NCI-H1417 (cell line): ENCODE data around the gene TTC33.

Experiments used
- DNase-seq, 3 experiments: peaks; one replicate each; lab custom pipeline; 2025; lab: John Stamatoyannopoulos, UW

The TTC33 gene

DNA sequence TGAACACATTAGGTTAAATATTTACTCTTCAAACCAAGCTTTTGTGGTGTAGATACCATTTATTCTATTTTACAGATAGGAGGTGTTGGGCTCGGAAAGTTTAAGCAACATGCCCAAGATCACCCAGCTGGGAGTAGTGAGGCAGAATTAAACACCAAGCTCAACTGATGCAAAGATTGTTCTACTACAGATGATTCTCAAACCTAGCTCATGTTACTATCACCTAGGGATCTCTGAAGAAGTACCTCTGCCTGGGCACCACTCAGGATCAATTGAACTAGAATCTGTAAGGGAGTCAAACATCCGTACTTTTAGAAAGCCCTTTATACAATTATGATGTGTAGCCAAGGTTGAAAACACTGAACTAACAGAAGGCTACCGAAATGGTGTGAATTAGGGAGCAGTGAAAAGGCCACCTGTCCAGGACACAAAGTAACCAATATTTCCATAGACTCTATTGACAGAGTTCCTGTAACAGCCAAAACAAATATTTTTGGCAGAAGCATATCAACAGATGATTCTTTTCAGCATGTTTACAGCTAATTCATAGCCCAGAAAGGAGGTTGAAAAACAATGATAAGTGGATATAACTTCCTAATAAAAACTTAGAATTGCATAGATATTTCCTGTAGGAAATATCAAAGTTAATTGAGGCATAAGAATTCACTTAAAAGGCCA, 234.5 kb downstream of the TTC33 start:
- no peak for DNase-seq

DNA sequence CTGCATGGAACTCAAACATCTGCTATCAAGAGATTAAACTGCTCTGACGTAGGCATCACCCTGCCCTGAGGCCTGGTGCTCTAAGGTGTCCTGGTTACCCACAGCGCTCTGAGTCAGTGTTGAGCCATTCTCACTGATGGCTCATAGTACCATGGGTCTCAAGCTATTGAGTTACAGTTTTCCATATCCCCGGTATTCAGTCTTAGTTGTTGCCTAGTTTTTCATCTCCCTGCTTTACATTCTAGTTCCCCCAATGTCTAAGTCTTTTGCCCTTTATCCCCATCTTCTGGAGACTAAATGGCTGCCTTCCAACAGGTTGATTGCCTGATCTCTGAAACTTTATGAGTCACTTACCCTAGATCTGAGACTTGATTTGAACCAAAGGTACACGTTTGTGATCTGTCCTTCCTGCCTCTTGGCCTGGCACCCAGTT, 237.3 kb downstream of the TTC33 start:
- no peak for DNase-seq

DNA sequence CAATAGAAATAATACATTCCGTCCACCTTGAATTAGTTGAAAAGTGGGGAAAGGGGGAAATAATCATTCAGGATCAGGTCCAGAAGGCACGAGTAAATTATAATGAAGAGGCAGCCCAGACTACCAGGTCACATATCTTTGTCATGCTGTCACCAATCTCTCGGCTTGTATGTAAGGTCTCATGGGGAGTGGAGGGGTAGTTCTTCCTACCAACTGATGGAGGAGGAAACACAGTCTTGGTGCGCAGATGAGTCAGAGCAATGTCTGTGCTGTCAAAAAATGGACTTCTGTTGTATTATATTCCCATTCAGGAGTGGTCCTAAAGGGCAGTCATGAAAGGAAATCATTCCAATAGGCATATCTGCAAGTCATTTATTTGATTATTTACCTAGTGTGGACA, 240.3 kb downstream of the TTC33 start:
- DNase-seq, result no peak

DNA sequence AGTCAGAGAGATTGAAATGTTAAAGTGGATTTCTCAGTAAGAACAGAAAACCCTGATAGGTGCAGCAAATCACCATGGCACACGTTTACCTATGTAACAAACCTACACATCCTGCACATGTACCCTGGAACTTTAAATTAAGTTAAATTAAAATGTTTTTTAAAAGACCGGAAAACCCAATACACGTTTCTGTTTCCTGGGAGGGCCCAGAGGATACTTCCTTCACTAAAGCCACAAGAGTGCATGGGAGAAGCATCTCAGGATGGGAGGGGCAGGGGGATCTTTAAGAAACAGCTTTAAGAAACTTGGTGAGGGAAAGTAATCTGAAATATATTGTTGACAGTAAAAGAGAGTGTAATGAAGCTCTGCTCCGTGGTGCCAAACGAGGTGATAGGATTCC, 240.8 kb downstream of the TTC33 start:
- DNase-seq, result no peak

DNA sequence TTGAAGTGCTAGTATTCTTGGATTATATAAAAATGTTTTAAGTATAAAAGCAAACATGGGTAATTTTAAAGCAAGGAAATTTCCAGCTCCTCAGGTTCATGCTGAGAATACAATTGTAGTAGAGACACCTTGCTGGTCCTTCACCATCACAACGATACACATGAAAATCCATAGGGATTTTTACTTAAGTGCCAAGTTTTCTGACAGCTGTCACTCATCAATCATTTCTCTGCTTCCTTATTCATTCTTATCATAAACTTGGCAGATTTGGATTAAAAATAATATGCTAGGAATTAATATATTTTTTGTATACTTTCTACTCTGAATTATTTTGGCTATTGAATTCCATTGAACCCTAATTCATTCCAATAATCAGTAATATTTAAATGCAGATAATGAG, 244.0 kb downstream of the TTC33 start:
- no peak for DNase-seq

DNA sequence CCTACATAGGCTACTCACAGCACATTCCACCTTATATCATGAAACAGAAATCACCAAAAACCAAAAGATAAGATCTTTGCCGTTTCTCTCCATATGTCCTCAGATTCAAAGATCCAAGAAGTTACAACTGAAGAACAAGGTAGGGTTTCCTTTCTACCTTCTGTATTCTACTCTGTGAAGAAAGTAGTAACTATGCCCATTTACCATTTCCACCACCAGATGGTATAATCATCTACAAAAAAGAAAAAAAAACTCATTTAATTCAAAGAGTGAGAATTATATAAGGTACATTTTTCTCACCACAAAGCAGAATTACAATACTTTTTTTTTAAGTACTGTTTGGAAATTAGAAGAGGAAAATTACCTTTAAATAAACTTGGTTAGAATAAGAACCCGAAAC, 248.7 kb downstream of the TTC33 start:
- DNase-seq, result no peak

DNA sequence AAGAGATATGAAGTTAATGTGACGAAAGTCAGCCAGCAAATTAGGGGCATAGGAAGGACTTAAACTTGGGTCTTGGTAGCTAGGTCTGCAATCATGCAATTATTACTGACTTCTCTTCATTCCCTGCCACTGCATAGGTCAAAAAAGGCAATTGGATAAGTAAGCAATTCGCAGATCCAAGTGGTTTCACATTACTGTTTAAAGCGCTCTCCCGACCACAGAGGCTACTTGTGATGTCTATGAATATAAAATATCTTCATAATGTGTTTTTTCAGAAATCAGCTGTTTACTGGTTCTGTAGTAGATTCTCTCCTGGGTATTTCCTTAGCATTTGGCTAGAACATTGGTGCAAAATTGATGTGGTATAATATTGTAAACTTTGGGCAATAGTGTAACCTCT, 250.7 kb downstream of the TTC33 start:
- no peak for DNase-seq

DNA sequence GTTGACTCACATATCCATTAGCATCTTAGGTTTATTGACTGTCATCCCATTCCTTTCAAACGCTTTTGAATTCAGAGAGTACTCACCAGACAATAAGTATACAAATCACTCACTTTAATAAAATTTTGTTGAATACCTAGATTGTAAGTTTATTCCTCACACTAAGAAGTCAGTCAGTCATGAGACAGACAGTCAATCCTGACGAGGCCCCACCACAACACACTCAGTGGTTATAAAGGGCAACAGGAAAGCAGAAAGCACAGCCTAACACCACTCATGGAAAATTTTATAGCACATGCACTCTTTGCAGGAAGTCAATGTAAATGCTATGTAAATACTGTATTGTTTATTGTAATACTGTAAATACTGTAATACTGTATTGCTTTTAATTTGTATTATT, 252.3 kb downstream of the TTC33 start:
- no peak for DNase-seq

DNA sequence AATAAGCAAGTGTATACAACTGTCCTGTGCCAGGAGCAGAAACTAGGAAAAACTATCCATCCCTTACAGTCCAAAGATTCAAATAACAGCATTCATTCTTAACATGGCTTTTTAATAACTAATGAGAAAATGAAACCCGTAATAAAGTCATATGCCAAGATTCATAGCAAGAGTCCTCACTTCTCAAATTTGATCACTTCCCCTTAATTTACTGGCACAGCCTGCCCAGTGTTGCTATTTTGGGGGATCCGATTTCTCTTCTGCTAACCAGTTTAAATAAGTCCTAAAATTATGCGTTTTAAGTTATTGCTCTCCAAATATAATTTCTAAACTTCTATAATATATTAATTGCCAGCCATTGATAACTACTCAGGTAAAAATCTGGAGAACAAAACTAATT, 253.0 kb downstream of the TTC33 start:
- DNase-seq, result no peak

DNA sequence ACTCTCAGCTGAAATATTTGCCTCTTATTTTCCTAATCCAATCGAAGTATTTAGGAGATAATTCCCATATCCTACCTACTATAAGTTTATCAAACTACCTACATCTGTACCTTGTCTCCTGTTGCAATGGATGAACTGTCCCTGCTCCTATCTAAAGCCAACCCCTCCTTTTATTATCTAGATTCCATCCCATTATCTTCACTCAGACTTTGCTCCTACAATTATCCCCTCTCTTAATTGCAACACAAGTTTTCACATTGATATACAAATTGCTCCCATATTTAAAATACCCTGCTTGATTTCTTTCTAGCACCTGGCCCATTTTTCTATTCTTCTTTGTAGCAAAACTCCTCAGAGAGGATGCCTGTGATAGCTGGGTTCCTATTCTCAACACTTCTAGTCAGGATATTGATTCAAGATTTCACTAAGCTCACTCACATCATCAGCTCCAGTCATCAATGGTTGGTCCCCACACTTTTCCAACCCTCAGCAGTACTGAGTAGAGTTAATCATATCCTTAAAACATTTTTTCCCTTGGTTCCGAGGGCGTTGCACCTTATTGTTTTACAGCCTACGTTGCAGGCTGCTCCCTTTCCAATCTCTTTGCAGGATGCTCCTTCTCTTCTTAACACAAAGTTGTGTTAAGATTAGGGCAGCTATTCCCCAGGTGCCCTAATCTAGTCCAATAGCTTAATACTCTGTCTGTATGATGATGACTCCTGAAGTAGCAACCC, 253.9 kb downstream of the TTC33 start:
- no peak for DNase-seq

DNA sequence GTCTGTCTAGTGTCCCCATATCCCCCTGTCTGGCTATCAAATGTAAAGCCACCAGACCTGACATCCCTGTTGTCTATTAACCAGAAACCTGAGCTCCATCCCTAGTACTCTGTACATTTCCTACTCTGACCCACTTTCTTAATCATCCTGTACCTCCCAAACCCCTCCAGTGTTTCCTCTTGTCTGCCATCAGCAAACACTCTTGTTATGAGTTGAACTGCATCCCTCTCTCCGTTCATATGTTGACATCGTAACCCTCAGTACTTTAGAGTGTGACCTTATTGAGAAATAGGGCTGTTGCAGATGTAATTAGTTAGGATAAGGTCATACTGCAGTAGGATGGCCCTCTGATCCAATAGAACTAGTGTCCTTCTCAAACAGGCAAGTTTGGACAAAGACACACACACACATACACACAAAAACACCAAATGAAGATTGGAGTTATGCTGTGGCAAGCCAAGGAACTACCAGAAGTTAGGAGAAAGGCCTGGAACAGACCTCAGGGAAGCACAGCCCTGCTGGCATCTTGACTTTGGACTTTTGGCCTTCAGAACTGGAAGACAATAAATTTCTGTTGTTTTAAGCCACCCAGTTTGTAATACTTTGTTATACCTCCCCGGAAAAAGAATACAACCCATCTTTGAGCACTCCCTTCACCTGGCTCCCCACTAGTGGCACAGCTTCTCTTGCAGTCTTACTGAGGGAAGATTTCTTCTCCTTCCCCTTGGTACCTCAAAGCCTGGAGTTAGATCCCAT, 256.1 kb downstream of the TTC33 start:
- DNase-seq, result no peak

DNA sequence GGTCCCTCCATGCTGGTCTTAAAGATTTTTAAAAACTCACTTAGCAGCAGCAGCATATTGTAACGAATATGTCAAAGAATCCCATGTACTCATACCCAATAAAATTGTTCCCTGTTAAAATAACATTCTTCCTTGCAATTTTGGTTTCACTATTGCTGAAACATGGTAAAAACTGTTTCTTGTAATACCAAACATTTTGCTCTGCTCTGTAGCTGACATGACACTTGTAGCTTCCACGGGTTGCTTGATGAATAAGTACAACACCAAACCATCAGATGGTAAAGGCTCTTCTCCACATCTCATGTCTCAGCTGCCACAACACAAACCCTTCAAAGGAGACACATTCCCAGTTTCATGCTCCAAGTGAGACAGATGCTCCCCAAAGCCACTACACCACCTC, 256.8 kb downstream of the TTC33 start:
- DNase-seq, result no peak

DNA sequence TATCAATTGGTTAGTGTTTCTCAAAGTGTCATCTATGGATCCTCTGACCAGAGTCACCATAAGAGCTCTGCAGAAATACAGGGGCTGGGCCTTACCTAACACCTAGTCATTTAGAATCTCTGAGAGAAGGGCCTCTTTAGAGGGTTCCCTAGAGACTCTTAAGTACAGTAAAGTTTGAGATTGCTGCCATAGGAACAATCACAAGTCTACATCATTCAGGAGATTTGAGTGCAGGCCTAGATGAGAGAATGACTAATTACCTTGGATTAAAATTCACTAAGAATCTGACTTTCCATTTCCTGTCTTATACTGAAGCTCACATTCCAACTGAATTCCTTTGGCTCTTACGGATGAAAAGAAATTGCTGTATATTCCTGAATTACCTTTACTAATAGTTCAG, 258.2 kb downstream of the TTC33 start:
- DNase-seq, result peak in 1 of 3 experiments; percentile 6

DNA sequence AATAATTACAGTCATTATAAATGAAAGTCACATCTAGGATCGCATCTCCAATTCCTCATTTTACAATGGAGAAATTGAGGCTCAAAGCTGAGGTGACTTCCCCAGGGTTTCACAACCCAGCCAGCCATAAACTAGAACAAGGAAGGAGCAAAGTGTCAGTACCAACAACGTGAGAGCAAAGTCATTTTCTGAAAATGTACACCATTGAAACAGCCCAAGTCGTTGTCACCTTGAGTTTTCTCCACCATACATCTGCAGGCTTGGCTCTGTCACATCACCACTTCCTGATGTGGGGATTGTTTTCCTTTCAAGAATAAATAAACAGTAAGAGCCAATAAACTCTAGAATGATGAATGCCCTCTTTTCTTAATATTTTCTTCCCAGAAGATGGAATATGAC, 260.5 kb downstream of the TTC33 start:
- no peak for DNase-seq

DNA sequence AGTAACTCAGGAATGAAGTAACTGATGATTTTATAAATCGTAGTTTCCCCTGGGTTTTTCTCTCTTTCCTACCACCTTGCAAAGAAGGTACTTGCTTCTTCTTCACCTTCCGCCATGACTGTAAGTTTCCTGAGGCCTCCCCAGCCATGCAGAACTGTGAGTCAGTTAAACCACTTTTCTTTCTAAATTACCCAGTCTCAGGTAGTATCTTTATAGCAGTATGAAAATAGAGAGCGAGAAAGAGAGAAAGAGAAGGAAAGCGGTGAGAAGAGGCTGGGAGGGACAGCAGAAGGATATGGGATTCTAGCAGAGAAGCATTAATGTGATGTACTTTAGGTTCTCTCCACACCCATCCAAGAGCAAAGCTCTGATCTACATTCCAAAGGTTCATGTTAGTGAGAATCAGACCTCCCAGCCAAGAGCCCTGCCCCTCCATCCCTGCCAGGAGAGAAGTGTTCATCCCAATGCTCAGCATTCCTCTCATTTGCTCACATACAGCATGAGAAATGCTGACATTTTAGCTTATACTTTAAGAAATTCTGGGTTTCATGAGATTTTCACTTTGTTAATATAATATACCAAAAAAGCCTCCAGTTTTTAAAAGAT, 261.0 kb downstream of the TTC33 start:
- DNase-seq, result no peak

DNA sequence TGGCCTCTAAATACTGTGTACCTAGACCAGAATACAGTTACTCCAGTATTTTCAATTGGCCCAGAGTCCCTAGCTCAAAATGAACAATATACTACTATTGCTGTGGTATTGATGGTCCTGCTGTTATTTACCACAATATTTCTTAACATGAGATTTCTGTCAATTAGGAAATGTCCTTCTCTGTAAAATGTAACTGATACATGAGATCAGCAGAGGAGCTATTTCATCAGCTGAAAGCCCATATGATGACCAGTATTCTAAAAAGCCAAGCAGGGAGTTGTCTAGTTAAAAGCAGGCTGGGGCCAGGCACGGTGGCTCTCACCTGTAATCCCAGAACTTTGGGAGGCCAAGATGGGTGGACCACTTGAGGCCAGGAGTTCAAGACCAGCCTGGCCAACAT, 263.7 kb downstream of the TTC33 start:
- no peak for DNase-seq

DNA sequence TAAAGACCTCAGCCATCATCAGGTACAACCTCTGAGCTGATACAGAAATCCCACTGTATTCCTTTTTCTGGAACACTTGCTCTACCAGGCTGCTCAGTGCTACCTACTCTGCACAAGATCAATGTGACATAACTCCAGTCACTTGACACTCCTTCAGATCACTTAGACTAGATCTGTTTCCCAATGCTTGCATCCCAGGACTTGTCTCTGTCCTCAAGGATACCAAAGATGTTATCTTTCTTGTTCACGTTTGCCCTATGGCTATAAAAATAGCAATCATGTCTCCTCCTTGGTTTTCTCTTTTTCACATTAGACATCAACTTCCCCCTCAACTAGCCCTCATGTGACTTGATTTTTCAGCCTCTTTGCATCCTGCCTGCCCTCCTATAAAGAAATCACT, 264.1 kb downstream of the TTC33 start:
- DNase-seq, result no peak

DNA sequence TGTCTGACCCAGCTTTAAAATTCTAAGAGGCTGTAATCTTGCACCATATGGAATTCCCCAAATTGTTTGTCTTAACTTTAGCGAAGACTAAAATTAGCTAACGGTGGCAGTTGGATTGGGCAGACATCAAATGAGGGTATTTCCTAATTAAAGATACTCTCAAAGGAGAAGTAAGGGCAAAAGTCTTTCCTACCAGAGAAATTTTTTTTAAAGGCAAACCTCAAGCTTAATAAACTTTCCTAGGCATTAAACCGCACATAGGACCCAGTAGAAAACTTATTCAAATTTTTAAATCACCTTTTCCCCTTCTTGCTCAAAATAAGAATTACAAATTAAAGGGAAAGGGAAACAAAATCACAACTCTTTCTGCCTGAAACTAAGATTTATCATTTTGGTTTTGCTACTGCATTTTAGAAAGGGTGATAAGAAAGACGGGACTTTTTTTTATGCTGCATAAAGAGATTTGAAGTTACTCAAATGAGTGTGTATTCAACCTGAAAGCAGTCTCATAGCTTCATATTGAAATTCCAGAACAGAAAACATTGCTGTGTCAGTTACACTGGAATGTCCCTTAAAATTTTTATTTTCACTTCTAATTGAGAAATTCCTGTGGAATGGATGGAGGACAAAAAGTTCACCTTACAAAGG, 265.2 kb downstream of the TTC33 start:
- DNase-seq, result no peak

DNA sequence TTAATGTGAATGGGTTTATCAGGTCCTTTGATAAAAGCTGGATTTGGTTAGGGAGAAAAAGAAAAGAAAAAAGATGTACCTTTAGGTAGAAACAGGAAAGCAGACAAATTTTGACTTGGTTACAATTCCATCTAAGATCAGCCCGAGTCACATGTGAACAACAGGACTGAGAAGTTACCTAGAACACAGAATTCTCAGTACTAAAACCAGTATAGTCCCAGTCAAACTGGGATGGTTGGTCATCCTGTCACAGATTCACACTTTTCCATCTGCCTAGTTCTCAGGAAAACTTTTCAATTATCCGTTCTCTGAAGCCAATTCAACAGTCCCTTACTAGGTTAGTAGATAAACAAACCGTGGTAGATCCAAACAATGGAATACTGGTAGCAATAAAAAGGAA, 266.3 kb downstream of the TTC33 start:
- no peak for DNase-seq

DNA sequence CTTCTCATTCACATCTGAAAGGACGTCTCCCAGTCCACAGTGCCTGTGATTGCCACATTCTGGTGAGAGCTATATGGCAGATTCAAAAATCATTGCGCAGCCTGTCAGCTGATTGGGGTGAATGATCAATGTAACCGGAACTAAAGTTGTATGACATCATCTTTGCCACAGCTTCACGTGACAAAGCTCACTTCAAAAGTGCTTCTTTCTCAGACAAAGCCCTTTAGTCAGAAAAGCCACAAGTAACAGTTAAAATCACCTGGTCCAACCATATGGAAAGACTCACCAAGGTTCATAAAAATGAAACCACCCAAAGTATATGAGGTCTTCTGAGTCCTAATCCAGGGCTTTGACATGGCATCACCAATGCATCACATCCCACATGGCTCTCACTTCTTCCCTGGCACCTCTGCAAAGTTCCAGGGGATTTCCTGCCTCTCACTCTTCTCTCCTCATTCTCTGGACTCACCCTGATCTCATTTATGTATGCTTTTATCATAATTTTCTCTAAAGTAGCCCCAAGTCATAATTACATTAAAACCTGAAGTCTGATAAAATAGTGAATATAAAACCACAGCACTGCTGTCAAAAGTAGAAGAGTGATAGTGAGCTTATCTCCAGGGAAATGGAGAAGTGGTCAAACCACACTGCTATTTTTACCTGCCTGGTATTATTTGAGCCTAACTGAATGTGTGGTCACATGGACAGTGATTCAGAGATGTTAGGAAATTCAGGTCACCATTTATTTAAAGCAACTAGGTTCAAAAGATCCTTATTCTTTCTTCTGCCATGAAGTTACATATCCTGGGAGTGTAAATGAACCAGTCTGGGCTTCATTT, 269.1 kb downstream of the TTC33 start:
- no peak for DNase-seq
